BJ (cell line): ENCODE data around the gene MYO1D. TPM values are rescaled to one million over a fixed set of nuclear protein-coding genes. Genes with fewer than 3 reads are reported as not detected.

Experiments
- CTCF ChIA-PET: fragments of 350-600 bp; formaldehyde crosslinking; extraction: SDS; loops from one replicate; lab custom pipeline; 2021; ENCODE audit warnings: antibody characterized with exemption, inconsistent platforms; lab: Yijun Ruan, JAX
- POLR2A ChIA-PET: fragments of 300-600 bp; sonication (Branson Sonifier 250); formaldehyde crosslinking; extraction: SDS; loops from one replicate; lab custom pipeline; 2021; ENCODE audit warnings: antibody characterized with exemption; lab: Charles Lee
- DNase-seq: peaks from one replicate; pipeline ENCODE4 v3.0.0-alpha.2; 2011; ENCODE audit warnings: low read depth
- H3K27me3 ChIP-seq: 2 replicates; pipeline ENCODE4 v1.6.0; 2011; ENCODE audit warnings: low read length; ENCODE audit not compliant: control insufficient read depth, insufficient read depth
- H3K36me3 ChIP-seq: 2 replicates; pipeline ENCODE4 v1.5.1; 2011; ENCODE audit warnings: low read length; ENCODE audit not compliant: control insufficient read depth, insufficient read depth
- H3K4me3 ChIP-seq: 2 replicates; pipeline ENCODE4 v1.5.1; 2011; ENCODE audit warnings: low read depth, mild to moderate bottlenecking, control low read depth, low read length
- CTCF ChIP-seq: IDR thresholded peaks from 2 replicates; pipeline ENCODE4 v1.5.1; 2011; ENCODE audit warnings: low read depth, mild to moderate bottlenecking, control low read depth, inconsistent platforms, low read length, moderate library complexity; ENCODE audit not compliant: insufficient read depth
- polyA plus RNA-seq: library from polyadenylated mRNA; depleted of rRNA; stranded (reverse); fragments of >200 nt; gene quantifications from 2 replicates; pipeline ENCODE4 v1.2.3, GENCODE V29; 2011

Gene MYO1D
- polyA plus RNA-seq, 1 experiment = 23.6 TPM

DNA sequence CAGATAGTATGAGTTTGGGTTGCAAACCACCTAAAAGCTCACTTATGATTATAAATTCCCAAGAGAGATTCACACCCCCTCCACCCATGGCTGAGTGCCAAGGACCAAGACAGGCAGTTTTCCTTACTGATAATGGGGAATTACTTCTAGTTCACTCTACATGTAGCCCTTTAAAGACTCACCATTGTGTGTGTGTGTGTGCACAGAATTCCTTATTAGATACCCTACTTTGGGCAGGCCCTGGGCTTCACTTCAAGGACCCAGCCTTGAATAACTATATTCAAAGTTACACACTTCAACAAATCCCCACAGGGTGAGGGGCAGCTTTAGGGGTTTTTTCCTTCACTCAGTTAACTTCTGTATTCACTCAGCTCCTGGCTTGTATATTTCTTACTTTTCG, 143.5 kb downstream of the MYO1D start:
- ChIA-PET CTCF (interaction anchor here (0.9 to 1.4 kb wide), 2 partner anchors 12 to 21 kb away, joined by 3 to 4 read pairs; no protein-coding TSS in a partner anchor), POLR2A (no interaction called here)
- Histone ChIP-seq H3K36me3 (peaks cover 4% of the 10 kb centered on the region; the same call in 1 of the 2 replicates), H3K27me3 (no peaks in the 10 kb centered on the region), H3K4me3 (no peak overlapping the region)
- DNase-seq = no peak
- no peak for TF ChIP-seq CTCF

- TF ChIP-seq CTCF = no peak
- CTCF ChIA-PET = interaction anchor here (1.0 to 1.1 kb wide), 2 partner anchors 39 to 63 kb away, joined by 3 read pairs; no protein-coding TSS in a partner anchor
- DNase-seq = no peak
- H3K36me3 ChIP-seq = peaks cover 4% of the 10 kb centered on the region; the same call in 1 of the 2 replicates
- POLR2A ChIA-PET = no interaction called here
- no peaks in the 10 kb centered on the region for H3K27me3 ChIP-seq
- H3K4me3 ChIP-seq = no peak overlapping the region
Observed at GRCh38 chr17:32732900-32733299, 144.0 kb downstream of the MYO1D start.

DNA sequence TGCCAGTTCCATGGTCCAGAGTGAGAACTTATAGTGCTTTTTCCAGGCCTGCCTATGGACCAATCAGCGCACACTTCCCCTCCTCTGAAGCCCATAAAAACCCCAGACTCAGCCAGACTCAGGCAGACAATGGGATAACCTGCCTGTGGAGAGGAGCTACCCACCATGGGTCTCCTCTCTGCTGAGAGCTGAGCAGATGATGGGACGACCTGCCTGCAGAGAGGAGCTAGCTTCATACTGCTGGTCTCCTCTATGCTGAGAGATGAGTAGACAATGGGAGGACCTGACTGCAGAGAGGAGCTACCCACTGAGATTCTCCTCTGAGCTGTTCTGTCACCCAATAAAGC, 144.7 kb downstream of the MYO1D start:
- DNase-seq = no peak
- H3K4me3 ChIP-seq = no peak overlapping the region
- no peaks in the 10 kb centered on the region for H3K27me3 ChIP-seq
- ChIA-PET CTCF (interaction anchor here (0.8 to 1.1 kb wide), 3 partner anchors 39 to 62 kb away, joined by 3 read pairs; no protein-coding TSS in a partner anchor), POLR2A (interaction anchor here (0.5 kb wide), 1 partner anchor 58 kb away, joined by 3 read pairs; no protein-coding TSS in a partner anchor)
- no peak for TF ChIP-seq CTCF
- peaks cover 4% of the 10 kb centered on the region; the same call in 1 of the 2 replicates for H3K36me3 ChIP-seq

- no peak for TF ChIP-seq CTCF
- ChIA-PET POLR2A (interaction anchor here (0.5 kb wide), 1 partner anchor 57 kb away, joined by 3 read pairs; no protein-coding TSS in a partner anchor), CTCF (interaction anchor here (0.8 to 1.1 kb wide), 3 partner anchors 39 to 62 kb away, joined by 3 read pairs; no protein-coding TSS in a partner anchor)
- no peak overlapping the region for H3K4me3 ChIP-seq
- no peaks in the 10 kb centered on the region for H3K27me3 ChIP-seq
- no peak for DNase-seq
- peaks cover 4% of the 10 kb centered on the region; the same call in 1 of the 2 replicates for H3K36me3 ChIP-seq
Observed at GRCh38 chr17:32731556-32732295, 145.2 kb downstream of the MYO1D start.

GRCh38 chr17:32727681-32728080, 149.2 kb downstream of the MYO1D start:
- ChIA-PET POLR2A (no interaction called here), CTCF (interaction anchor here (0.6 to 1.1 kb wide), 3 partner anchors 41 to 266 kb away, joined by 3 to 4 read pairs (median 3); no protein-coding TSS in a partner anchor)
- TF ChIP-seq CTCF = no peak
- DNase-seq = no peak
- no peaks in the 10 kb centered on the region for H3K27me3 ChIP-seq
- no peak overlapping the region for H3K4me3 ChIP-seq
- H3K36me3 ChIP-seq = peaks cover 4% of the 10 kb centered on the region; the same call in 1 of the 2 replicates
